Heart left ventricle (tissue), 13 donors: Measurements from ENCODE around the gene CNP.

Experiments
- CTCF ChIP-seq, 12 donors: fragments of 200-600 bp; sonication (generic) in 4 of 12; IDR thresholded peaks; one replicate each; pipeline versions ENCODE4 v1.5.0 to v1.8.0; 2018 to 2022; ENCODE audit warnings: antibody characterized with exemption in 12 of 12, mild to moderate bottlenecking in 5 of 12
- POLR2A ChIP-seq, 2 donors: fragments of 450-650 bp; IDR thresholded peaks; one replicate each; pipeline ENCODE4 v1.6.1; 2017; ENCODE audit warnings: antibody characterized with exemption in 2 of 2, mild to moderate bottlenecking in 2 of 2, moderate library complexity in 2 of 2
- donor health status: ischemic (EF 13 %, LVEDD 7.1; RV severe dilation, severe dysfunction).
- donor health status: DM: no; HTN: yes; CAD: no.
- donor health status: DM: no; HTN: no; CAD: no.
- donor health status: ischemic (EF 25% LVEDD 6.9; RV normal size, moderate dysfunction).
- donor health status: ischemic (EF 25% LVEDD 5.7; RV mildly dilated, moderate dysfunction).
- donor health status: ischemic (EF 35%, LVEDD 5.7; RV mildly dilated, moderate dysfunction).
- donor health status: nonischemic (EF 11% LVEDD 7.7; RV severe dilation, severe dysfunction).
- donor health status: DM: yes; HTN: yes; CAD: no.
- donor health status: PGD.
- donor health status: ischemic (EF 29% LVEDD 5.4; RV normal size, mild dysfunction).
- donor health status: nonischemic (EF 23%, LVEDD 6.1; RV moderate dilation, normal function).

GRCh38 chr17:41984454-41984853 is 17.9 kb downstream of the CNP start:
- TF ChIP-seq CTCF (IDR thresholded peaks at IDR 0.05) (no peak), POLR2A (IDR thresholded peaks at IDR 0.05) (no peak)
